Activated T-cell treated with anti-CD3 and anti-CD28 coated beads, Interleukin-2, amount 50 U/mL, for 48 hours (primary cell): Measurements from ENCODE around the gene CPTP.
"Not testable (repeated sequence)": the region's sequence is repeated elsewhere in the genome, so short reads cannot be mapped to it uniquely, and the experiment has no call there.

Source experiments
- DNase-seq, 2 experiments: peaks; one replicate each; pipeline ENCODE4 v3.0.0-alpha.2; 2020

The CPTP gene

GRCh38 chr1:1352786-1353388 lies 28.3 kb downstream of the CPTP start:
- DNase-seq, result no peak

DNA sequence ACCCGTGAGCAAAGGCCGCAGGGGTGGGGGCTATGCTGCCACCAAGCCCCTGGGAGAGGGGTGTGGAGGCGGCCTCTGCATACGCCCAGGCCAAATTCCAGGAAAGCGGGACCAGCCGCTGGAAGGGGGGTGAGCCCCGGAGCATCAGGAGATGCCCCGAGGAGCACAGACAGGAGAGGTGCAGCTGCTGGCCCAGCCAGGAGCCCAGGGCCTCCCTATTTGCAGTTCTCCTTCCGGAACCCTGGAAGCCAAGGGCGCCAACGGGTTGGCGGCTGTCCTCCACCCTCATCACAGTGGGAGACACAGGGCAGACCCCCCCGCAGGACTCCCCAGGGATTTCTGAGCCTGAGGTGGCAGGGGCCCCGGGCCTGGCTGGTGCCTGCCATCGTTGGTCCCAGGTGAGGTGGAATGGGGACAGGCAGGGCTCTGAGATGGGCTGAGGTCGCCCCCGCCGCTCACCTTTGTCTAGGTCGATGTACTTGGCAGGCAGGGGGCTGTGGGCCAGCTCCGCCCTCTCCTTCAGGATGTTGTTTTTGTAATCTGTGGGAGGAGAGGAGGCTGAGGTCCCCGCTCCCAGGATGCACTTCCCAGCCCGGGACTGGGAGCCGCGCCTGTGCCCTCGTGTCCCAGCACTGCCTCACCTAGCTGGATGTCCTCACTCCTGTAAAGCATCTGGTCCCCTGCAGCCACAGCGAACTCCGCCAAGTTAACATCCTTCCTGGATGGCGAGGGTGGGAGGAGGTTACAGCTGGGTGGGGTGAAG lies 29.0 kb downstream of the CPTP start:
- DNase-seq, result no peak

DNA sequence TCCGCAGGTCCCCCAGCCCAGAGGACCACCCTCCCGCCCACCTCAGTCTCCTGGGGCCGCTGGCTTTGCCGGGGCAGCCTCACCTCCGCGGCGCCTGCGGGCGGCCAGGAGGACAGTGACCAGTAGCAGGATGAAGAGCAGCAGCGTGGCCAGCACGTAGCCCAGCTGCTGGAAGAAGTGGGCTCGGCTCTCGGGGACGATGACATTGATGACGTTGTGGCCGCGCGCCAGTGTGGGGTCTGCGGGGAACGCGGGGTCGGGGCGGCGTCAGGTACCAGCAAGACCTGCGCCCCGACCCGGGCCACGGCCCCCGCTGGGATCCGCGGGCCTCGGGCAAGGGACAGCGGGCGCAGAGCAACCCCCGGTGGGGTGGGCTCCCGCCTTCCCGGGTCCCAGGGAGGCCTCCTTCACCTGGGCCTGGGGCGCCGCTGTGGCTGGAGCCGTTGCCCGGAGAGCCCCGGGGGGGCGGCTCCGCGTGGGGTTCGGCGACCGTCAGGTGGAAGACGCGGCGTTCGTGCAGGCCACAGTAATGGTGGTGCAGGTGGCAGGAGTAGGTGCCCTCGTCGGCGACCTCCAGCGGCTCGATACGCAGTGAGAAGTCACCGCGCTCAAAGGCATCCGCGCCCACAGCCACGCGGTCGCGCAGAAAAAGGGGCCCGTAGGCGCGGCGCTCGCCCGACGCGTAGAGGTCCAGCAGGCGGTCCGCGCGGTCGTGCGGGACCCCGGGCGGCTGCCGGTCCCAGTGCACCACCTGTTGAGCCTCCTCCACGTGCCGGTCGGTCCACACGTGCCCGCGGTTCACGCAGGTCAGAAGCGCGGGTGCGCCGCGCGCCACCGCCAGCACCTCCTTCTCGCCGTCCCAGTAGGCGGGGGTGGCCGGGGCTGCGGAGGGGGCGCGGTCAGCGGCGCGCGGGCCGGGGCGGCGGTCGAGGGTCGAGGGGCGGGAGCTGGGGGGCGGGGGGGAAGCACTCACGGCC lies 30.0 kb downstream of the CPTP start:
- no peak for DNase-seq

DNA sequence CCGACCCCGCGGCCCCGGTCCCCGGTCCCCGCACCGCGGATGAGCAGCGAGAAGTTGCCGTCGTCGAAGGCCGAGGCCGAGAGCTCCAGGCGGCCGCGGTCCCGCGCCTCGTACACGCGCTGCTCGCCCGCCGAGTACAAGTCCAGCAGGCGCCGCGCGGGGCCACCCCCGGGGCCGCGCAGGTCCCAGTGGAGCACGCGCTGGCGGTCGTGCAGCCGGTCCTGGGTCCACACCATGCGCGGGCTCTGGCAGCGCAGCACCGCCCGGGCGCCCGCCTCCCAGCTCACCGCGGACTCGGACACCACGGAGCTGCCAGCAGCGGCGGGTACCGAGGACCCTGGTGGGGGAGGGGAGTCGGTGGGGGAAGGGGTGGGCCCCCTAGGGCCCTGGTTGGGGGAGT lies 30.8 kb downstream of the CPTP start:
- peak in 1 of 2 experiments; percentile 57 for DNase-seq

GRCh38 chr1:1356166-1356795 lies 31.7 kb downstream of the CPTP start:
- DNase-seq, result no peak

- no peak for DNase-seq
These were observed 32.3 kb downstream of the CPTP start for GRCh38 chr1:1356796-1357401.

GRCh38 chr1:1357871-1358432 lies 33.4 kb downstream of the CPTP start:
- DNase-seq, result no peak

DNA sequence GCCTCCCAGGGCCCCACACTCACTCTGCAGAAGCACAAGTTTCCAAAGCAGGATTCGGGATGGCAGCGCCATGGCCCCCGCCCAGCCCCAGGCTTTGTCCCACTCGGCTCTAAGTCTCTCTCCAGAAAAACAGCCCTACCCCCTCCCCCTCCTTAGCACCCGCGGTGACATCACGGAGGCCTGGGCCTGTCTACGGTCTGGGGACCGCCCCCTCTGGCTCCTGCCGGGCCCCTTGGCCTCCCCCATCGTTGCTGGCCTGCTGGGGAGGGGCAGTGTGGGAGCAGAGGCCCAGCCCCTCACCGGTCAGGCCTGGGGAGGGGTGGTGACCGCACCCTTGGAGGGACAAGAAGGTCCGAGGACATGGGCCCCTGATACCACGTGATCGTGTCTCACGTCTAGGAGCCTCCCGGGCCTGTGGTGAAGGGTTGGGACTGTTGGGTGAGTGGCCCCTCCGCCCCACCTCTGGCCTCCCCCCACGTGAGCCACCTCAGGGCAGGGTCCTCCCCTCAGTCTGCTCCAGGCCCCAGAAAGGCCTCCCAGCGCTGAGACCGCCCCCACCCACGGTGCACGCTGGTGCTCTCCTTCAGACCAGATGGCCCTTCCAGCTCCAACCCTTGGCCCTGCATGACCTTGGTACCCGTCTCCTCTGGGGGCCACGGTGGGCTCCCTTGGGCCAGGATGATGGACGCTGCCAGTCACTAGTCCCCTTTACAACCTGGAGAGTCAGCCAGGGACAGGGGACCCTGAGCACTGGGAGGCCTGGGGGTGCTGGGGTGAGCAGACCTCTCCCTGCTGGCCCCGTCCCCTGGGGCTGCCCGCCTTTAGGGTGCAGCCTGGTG lies 34.0 kb downstream of the CPTP start, which contains the start of gene MXRA8:
Gene MXRA8 (minus strand): TSS at position 123 of the 839 bp plus-strand sequence. CDS start 51 bp downstream, at position 72.
- no peak for DNase-seq

- no peak for DNase-seq
These were observed 34.7 kb downstream of the CPTP start for GRCh38 chr1:1359308-1359663.

- no peak for DNase-seq
These were observed 35.3 kb downstream of the CPTP start for GRCh38 chr1:1359664-1360468.

- no peak for DNase-seq
These were observed 36.0 kb downstream of the CPTP start for GRCh38 chr1:1360506-1361169.

GRCh38 chr1:1361233-1361981 lies 36.8 kb downstream of the CPTP start:
- DNase-seq, result no peak

DNA sequence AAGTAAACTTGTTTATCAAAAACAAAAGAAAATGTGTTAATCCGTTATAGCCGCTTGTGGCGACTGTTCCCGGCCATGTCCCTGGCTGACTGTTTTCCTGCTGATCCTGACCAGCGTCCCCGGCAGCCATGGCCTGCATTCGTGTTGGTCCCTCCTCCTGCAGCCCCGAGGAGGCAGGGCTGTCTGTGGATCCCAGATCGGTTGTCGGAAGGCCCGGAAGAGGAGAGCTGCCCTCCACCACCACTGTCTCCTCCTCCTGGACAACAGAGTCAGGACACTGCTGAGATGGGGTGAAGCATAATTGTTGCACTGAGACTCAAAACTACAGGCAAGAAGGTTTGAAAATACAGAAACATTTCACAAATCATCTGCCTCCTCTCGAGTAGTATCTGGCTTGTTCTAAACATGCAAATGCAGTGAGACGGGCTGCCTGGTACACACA lies 37.4 kb downstream of the CPTP start:
- no peak for DNase-seq

GRCh38 chr1:1364266-1364665 lies 39.7 kb downstream of the CPTP start:
- DNase-seq, result no peak

DNA sequence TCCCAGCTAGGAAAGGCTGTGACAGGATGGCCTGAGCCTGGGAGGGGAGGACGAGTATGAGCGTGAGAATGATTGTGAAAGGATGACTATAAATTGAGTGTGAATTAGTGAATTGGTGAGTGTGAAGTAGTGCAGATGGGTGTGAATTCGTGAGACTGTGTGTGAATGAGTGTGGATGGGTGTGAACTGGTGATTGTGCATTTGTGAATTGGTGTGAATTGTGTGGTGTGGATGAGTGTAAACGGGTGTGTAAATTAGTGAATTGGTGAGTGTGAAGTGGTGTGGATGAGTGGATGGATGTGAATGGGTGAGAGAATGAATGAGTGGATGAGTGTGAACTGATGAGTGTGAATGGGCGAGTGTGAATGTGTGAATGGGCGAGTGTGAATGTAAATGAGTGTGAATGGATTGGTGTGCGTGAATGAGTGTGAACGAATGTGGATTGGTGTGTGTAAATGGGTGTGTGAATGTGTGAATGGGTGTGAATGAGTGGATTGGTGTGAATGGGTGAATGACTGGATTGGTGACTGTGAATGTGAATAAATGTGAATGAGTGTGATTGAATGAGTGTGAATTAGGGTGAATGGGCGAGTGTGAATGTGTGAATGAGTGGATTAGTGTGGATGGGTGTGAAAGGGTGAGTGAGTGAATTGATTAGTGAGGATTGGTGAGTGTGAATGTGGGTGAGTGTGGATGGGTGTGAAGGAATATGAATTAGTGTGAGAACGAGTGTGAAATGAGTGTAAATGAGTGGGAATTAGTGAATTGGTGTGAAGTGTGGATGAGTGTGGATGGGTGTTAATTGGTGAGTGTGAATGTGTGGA lies 41.5 kb downstream of the CPTP start:
- no peak for DNase-seq

GRCh38 chr1:1366699-1367066 lies 42.1 kb downstream of the CPTP start:
- no peak for DNase-seq

DNA sequence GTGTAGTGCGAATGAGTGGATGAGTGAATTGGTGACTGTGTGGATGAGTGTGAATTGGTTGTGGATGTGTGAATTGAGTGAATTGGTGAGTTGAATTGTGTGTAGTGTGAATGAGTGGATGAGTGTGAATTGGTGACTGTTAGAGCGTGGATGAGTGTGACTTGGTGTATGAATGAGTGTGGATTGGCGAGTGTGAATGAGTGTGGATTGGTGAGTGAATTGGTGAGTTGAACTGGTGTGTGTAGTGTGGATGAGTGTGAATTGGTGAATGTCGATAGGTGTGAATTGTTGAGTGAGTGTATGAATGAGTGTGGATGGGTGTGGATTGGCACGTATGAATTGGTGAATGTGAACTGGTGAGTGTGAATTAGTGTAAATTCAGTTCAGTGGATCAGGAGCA lies 42.7 kb downstream of the CPTP start:
- no peak for DNase-seq

GRCh38 chr1:1370094-1370493 lies 45.5 kb downstream of the CPTP start:
- DNase-seq, result not testable (repeated sequence)
